ENCODE results near the gene TWSG1. TPM values are rescaled to one million over a fixed set of nuclear protein-coding genes. Genes with fewer than 3 reads are reported as not detected.

TWSG1 gene
- total RNA-seq, 6 experiments from 2014 or later, result 3.7 to 11.3 (median 5.9) TPM

DNA sequence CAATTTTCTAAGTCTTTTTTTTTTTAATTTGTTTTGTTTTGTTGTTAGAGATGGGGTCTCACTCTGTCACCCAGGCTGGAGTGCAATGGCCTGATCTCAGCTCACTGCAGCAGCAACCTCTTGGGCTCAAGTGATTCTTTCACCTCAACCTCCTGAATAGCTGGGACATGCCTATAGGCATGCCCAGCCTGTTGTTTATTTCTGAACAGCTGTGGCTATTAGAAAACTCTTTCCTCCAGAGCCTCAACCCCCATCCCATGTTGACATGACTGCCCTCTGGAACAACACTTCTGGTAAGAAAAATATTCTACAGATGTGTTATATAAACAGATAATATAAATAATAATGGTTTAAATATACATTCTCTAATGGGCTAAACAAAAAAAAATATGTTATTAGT, 44.4 kb upstream of the TWSG1 start:
- no peak for DNase-seq

DNA sequence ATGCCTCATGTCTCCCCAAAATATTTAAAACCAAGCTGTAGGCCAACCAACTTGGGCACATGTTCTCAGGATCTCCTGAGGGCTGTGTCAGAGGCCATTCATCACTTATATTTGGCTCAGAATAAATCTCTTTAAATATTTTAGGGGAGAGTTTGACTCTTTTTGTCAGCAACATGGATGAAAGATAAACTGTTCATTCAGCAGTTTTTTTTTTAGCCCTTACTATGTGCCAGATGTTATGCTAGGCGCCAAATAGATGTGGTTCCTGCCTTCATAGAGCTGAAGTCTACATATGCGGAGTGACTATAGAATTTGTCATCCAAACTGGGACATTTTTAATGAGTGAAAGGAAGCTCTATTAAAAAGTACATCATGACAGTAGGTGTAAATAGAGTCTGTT, 42.5 kb upstream of the TWSG1 start:
- Histone ChIP-seq H3K27me3 (no peaks in the 10 kb centered on the region), H3K4me3 (no peak overlapping the region), H3K36me3 (no peaks in the 10 kb centered on the region), H3K4me1 (no peaks in the 10 kb centered on the region), H3K9me3 (no peaks in the 10 kb centered on the region), H3K27ac (no peak overlapping the region)
- WGBS (ENCODE audit: insufficient coverage, low coverage, low lambda C conversion rate, missing lambda C conversion rate), result 80% methylated on average over 2 of the region's 2 CpGs
- no peak for TF ChIP-seq POLR2A (IDR thresholded peaks at IDR 0.05)
- TF ChIP-seq, protein P1, sequence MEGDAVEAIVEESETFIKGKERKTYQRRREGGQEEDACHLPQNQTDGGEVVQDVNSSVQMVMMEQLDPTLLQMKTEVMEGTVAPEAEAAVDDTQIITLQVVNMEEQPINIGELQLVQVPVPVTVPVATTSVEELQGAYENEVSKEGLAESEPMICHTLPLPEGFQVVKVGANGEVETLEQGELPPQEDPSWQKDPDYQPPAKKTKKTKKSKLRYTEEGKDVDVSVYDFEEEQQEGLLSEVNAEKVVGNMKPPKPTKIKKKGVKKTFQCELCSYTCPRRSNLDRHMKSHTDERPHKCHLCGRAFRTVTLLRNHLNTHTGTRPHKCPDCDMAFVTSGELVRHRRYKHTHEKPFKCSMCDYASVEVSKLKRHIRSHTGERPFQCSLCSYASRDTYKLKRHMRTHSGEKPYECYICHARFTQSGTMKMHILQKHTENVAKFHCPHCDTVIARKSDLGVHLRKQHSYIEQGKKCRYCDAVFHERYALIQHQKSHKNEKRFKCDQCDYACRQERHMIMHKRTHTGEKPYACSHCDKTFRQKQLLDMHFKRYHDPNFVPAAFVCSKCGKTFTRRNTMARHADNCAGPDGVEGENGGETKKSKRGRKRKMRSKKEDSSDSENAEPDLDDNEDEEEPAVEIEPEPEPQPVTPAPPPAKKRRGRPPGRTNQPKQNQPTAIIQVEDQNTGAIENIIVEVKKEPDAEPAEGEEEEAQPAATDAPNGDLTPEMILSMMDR (IDR thresholded peaks at IDR 0.05), result no peak
- ATAC-seq (no peak), DNase-seq (no peak)
- intact Hi-C loops (cut with DNase I), result no loop called here

More for the DNA sequence above, 44.4 kb upstream of the TWSG1 start:
- Histone ChIP-seq H3K4me1 (no peaks in the 10 kb centered on the region), H3K36me3 (no peaks in the 10 kb centered on the region), H3K27ac (no peak overlapping the region), H3K4me3 (no peak overlapping the region), H3K9me3 (no peaks in the 10 kb centered on the region), H3K27me3 (no peaks in the 10 kb centered on the region)
- no peak for ATAC-seq
- TF ChIP-seq, protein P1 (IDR thresholded peaks at IDR 0.05), result no peak
- no peak for TF ChIP-seq POLR2A (IDR thresholded peaks at IDR 0.05)
- intact Hi-C loops (cut with DNase I), result no loop called here

- no peak for ATAC-seq
- Histone ChIP-seq H3K9me3 (no peaks in the 10 kb centered on the region), H3K27me3 (no peaks in the 10 kb centered on the region), H3K36me3 (no peaks in the 10 kb centered on the region), H3K4me1 (no peaks in the 10 kb centered on the region), H3K4me3 (no peak overlapping the region), H3K27ac (no peak overlapping the region)
- WGBS (ENCODE audit: insufficient coverage, low coverage, low lambda C conversion rate, missing lambda C conversion rate), result 50% methylated on average over 1 of the region's 1 CpG
- DNase-seq, result no peak
- intact Hi-C loops (cut with DNase I), result no loop called here
- TF ChIP-seq POLR2A (IDR thresholded peaks at IDR 0.05), result no peak
- TF ChIP-seq, protein P1 (IDR thresholded peaks at IDR 0.05), result no peak
Observed at GRCh38 chr18:9293948-9294347, 40.6 kb upstream of the TWSG1 start.

DNA sequence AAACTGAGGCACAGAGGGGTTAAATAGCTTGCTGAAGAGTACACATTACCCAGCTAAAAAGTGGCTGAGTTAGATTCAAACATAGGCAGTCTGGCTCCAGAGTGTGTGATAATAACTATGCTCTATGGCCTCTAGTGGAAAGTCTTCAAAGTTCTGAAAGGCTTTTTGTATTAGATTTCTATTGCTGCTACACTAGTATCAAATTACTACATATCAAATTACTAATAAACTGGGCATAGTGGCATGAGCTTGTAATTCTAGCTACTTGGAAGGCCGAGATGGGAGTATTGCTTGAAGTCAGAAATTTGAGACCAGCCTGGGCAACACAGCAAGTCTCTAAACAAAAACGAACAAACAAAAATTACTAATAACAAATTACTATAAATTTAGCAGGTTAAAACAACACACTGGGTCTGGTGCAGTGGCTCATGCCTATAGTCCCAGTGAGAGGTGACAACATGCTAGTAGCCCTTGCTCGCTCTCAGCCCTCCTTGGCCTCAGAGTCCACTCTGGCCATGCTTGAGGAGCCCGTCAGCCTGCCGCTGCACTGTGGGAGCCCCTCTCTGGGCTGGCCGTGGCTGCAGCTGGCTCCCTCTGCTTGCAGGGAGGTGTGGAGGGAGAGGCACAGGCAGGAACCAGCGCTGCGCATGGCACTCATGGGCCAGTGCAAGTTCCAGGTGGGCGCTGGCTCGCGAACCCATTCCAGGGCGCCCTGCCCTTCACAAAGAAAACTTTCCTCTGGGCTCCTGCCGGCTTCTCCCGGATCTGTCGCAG, 38.2 kb upstream of the TWSG1 start:
- ATAC-seq, result no peak
- 84% methylated on average over 5 of the region's 15 CpGs for WGBS (ENCODE audit: insufficient coverage, low coverage, low lambda C conversion rate, missing lambda C conversion rate)

More for the DNA sequence above, 38.2 kb upstream of the TWSG1 start:
- no peaks in the 10 kb centered on the region for H3K4me1 ChIP-seq
- H3K4me3 ChIP-seq, result no peak overlapping the region
- H3K27ac ChIP-seq, result no peak overlapping the region
- no peak for TF ChIP-seq POLR2A (IDR thresholded peaks at IDR 0.05)
- TF ChIP-seq, protein P1 (IDR thresholded peaks at IDR 0.05), result no peak
- H3K27me3 ChIP-seq, result no peaks in the 10 kb centered on the region
- H3K9me3 ChIP-seq, result no peaks in the 10 kb centered on the region
- intact Hi-C loops (cut with DNase I), result no loop called here
- no peaks in the 10 kb centered on the region for H3K36me3 ChIP-seq
- DNase-seq, result no peak

Data from right lobe of liver (tissue), 6 donors.